Measurements from ENCODE around the gene KRT31.
"Not testable (repeated sequence)": the region's sequence is repeated elsewhere in the genome, so short reads cannot be mapped to it uniquely, and the experiment has no call there.

Gene KRT31

DNA sequence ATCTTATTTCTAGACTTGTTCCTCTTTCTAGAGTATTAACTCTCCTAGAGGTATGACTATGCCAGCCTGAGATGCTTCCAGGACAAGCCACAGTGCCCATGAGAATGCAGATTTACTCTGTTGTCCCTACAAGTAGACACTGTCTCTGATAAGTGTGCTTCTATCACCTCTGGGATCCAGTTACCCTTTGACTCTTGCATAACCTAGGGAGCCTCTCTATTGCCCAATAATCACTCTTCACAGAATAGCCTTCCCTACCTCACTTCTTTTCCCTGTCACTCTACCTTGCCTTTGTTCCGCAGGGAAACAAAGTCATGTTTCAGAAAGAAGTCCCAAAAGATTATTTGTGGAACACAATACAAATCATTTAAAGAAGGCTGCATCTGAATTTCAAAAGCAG, 13.7 kb downstream of the KRT31 start:
- no peak for DNase-seq

DNA sequence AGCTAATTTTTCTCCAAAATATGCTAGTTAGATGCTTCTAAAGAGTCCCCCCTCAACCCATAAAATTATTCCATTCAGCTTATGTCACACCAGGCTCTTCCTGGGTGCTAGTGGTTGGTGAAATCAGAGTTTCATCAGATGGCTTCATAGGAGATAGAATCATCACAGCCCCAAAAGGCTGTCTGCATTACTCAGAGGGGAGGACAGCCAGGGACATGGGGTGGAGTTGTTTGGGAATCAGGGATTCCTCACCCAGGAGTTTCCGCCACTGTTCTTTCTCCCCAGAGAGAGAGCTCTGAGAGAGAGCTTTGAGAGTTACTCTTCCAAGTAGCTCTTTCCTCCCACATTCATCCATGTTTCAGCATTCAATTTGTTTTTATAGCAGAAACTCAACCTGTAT, 15.0 kb downstream of the KRT31 start:
- DNase-seq: no peak

DNA sequence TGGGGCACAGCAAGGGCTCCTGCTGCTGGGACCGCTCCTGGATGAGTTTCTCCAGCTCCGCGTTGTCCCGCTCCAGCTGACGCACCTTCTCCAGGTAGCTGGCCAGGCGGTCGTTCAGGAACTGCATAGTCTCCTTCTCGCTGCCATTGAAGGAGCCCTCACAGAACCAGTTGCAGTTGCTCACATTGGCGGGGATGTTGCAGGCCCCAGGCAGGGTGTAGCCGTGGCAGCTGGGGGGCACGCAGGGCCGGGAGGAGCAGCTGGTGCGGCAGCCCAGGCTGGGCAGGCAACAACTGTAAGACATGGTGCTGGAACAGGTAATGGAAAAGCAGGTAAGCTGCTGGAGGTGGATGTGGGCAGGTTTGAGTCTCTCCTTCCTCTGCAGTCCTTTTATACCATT, 15.5 kb downstream of the KRT31 start, which contains the start of gene KRT34:
Gene KRT34 (minus strand): TSS at position 364 of the 400 bp plus-strand sequence. CDS start 60 bp downstream, at position 304.
- not testable (repeated sequence) for DNase-seq

DNA sequence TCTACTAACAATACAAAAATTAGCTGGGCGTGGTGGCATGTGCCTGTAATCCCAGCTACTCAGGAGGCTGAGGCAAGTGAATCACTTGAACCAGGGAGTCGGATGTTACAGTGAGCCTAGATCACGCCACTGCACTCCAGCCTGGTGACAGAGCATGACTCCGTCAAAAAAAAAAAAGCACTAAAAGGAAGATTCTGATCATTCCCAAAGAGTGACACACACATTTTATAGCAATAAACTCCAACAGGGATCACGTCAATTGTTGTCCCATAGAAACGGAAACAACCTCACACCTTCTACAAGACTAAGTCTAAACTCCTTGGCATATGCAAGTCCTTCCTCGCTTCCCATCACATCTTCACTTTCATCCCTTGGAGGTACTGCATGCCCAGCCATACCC, 17.3 kb downstream of the KRT31 start:
- not testable (repeated sequence) for DNase-seq

DNA sequence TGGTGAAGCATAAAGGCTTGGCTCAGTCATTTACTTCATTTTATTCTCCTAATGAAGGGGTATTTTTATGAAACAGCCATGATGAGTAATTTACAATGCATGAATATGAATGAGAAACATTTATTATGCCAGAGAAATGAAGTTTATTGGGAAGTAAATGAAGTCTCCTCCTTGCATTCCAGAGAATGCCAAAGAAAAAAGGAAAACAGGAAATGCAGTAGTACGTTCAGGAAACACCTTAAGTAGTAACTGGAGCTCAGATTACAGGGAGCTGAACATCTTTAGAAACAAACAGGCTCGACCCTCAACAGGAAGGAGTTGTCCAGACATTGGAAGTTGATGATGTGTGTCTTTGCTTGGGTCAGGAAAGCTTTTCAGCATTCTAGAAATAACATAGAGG, 19.9 kb downstream of the KRT31 start:
- DNase-seq: no peak

DNA sequence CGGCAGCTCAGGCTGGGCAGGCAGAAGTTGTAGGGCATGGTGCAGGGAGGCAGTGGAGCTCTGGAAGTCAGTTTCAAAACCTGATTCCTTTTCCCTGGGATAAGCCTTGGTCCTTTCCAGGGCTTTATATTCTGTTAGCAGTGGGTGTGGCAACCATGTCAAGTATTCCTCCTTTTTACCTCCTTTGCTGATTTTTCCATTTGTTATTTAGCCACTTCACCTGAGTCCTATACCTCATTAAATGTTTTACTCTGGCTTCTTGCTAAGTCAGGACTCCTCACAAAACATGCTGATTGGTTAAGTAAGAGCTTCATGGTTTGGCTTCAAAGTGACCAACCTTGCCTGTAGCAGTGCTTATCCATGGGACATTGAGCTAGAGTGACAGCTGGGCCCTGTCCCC, 27.7 kb downstream of the KRT31 start, which contains the start of gene KRT33B:
Gene KRT33B (minus strand): TSS at position 101 of the 400 bp plus-strand sequence. CDS start 63 bp downstream, at position 38.
- no peak for DNase-seq

DNA sequence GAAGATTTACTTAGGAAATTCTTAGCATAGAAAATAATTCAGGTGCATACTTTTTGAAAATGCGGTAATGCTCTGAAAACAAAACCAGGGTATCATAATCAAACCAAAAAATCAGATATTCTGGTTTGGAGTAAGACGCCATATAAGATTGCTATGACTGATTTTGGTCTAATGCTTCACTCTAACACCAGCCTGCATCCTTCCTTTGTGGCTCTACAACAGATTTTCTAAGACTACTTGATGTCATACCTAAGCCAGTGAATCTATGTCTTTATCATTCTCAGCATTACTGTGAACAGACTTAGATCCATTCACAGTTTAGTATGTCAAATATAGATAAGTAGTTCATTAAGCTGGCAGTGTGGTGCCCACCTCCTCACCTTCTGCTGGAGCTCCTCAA, 28.4 kb downstream of the KRT31 start:
- DNase-seq: no peak

DNA sequence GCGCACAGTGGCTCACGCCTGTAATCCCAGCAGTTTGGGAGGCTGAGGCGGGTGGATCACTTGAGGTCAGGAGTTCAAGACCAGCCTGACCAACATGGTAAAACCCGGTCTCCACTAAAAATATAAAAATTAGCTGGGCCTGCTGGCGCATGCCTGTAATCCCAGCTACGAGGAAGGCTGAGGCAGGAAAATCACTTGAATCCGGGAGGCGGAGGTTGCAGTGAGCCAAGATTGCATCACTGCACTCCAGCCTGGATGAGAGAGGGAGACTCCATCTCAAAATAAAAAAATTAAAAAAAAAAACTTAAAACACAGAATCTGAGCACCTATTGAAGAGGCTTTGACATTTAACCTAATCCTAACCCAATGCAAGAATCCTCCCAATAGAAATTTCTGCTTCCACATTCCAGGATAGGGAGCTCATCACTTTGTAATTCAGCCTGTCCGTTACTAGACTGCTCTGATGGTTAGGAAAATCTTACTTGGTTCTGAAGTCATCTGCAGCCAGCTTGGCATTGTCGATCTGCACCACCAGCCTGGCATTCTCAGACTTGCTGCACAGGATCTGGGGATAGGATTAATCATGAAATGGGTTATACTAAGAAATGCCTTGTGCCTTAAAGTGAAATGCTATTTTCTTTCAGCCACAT, 29.9 kb downstream of the KRT31 start:
- DNase-seq: no peak

GRCh38 chr17:41366070-41366469, 31.3 kb downstream of the KRT31 start:
- DNase-seq: no peak

DNA sequence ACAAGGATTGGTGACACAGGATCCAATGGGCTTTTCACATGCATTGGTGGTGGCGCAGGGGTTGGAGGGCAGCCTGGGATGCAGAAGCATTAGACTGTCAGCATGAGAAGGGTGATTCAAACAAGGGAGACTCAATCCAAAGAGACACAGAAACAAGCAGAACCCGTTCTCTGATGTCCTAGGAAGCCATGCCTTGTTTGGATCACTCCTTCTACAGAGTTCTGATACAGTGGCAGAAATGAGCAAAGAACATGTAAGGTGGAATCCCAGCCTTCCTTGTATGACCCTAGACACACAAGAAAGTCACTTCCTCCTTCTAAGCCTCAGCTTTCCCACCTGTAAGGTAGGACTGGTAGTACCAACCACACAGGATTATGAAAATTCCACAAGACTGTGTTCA, 33.5 kb downstream of the KRT31 start:
- no peak for DNase-seq

GRCh38 chr17:41360296-41360995, 37.0 kb downstream of the KRT31 start:
- no peak for DNase-seq

- DNase-seq: peak; percentile 22
These were observed 42.9 kb downstream of the KRT31 start for GRCh38 chr17:41354536-41354935.

- DNase-seq: no peak
These were observed 44.6 kb downstream of the KRT31 start for GRCh38 chr17:41352597-41353366.

DNA sequence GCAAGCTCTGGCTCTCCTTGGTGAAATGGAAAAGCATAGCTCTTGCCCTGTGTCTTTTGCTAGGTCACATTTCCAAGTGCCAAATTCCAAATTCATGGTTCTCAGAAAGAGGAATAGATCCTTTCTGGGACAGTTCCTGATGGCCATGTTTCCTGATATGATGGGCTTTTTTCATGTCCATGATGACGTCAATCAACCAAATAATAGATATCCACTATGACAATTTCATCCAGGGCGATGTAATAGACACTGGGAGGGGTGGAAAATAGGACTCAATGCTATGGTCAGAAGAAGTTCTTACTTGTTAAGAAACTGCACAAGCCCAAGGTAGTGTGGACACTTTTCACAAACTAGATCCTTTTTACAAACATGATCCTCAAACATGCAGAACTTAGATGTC, 46.2 kb downstream of the KRT31 start:
- DNase-seq: no peak

DNA sequence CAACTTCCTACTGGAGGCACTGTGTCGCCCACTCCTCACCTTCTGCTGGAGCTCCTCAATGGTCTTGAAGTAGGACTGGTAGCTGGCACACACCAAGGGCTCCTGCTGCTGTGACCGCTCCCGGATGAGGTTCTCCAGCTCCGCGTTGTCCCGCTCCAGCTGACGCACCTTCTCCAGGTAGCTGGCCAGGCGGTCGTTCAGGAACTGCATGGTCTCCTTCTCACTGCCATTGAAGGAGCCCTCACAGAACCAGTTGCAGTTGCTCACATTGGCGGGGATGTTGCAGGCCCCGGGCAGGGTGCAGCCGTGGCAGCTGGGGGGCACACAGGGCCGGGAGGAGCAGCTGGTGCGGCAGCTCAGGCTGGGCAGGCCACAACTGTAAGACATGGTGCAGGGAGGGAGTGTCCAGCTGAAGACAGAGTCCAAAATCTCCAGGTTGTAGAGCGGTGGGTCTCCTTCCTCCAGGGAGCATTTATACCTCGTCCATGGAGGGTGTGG, 47.0 kb downstream of the KRT31 start, which contains the start of gene KRT33A:
Gene KRT33A (minus strand): TSS at position 448 of the 498 bp plus-strand sequence. CDS start 61 bp downstream, at position 387.
- DNase-seq: not testable (repeated sequence)

- DNase-seq: no peak
These were observed 49.3 kb downstream of the KRT31 start for GRCh38 chr17:41347869-41348760.

DNA sequence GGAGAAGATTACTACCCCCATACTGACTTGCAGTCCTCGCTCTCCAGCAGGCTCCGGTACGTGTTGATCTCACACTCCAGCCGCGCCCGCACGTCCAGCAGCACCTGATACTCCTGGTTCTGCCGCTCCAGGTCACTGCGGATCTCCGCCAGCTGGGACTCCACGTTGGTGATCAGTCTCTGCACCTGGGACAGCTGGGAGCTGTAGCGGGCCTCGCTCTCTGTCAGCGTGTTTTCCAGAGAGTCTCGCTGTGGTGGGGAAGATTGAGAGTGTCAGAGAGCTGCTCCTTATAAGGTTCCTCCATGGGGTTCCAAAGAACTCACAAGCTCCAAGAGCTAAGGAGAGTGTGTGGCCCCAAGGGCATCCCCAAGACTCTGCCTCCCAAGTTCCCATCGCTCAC, 51.0 kb downstream of the KRT31 start:
- DNase-seq: not testable (repeated sequence)

- no peak for DNase-seq
These were observed 51.4 kb downstream of the KRT31 start for GRCh38 chr17:41345992-41346391.

Data from hematopoietic multipotent progenitor cell treated with erythropoietin and hydrocortisone succinate and interleukin-3 and kit ligand, for 4 days (in vitro differentiated cells).